Neural cell (in vitro differentiated cells): Measurements from ENCODE around the gene TBCEL.

Experiments
- CTCF ChIP-seq: fragments of 450-650 bp; IDR thresholded peaks from 2 replicates; pipeline ENCODE4 v1.5.1; 2014; ENCODE audit warnings: antibody characterized with exemption, mild to moderate bottlenecking, moderate library complexity; ENCODE audit not compliant: poor library complexity, severe bottlenecking
- SMC3 ChIP-seq: fragments of 450-650 bp; conservative IDR thresholded peaks from 2 replicates; pipeline ENCODE4 v1.6.1; 2014; ENCODE audit warnings: antibody characterized with exemption, mild to moderate bottlenecking, moderate library complexity; ENCODE audit not compliant: poor library complexity
- TAF1 ChIP-seq: IDR thresholded peaks from 2 replicates; pipeline ENCODE4 v1.6.1; 2012; ENCODE audit warnings: low read depth

- no peak for TF ChIP-seq TAF1
- no peak for TF ChIP-seq CTCF
- TF ChIP-seq SMC3: no peak
These were observed 105.7 kb downstream of the TBCEL start for GRCh38 chr11:121129362-121130340.
